Measurements from ENCODE around the gene MVK.

Gene MVK

GRCh38 chr12:109573029-109573913 is at the start of gene MVK, which contains the start of gene MMAB:
MVK (plus strand) TSS chr12:109573794; CDS start chr12:109574823, 1,029 bp downstream.
MMAB (minus strand) TSS chr12:109573504; CDS start chr12:109573480, 24 bp downstream.
- DNase-seq (ENCODE audit: low read depth in 2 of 2), result peak; percentile 93 to 98

DNA sequence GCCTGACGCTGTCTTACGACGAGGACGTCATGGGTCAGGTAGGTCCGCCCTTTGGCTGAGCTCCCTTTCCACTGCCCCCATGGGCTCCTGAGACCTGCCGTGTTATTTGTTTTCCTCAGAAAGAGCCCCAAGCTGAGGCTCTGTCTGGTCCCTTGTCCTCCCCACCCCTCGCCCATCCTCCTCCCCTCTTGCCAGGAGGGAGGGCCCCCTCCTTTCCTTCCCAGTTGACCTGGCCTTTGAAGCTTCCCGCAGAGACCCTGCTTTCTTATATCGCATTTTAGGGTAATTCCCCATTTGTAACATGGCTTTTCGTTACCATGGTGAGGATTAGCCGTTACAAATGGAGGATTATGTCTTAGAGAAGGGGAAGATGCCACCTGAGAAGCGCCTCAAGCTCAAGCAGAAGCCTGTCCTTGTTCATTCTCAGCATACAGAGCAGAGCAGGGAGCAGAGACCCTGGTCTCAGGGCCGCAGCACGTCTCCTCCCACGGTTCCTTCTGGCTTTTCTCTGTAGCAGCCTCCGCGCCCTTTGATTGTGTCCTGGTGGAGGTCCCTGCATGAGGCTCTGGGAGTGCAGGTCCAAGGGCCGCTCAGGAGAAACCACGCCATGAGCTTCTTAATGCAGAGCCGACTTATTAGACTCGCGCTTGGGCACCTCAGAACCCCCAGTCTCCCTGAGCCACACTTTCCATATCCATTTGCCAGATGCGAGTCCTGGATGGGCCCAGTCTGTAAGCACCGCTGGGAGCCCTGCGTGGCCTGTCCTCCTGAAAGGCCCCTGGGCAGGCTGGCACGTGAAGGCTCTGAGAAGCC is 48.9 kb upstream of the MVK start:
- DNase-seq (ENCODE audit: low read depth in 2 of 2), result no peak

DNA sequence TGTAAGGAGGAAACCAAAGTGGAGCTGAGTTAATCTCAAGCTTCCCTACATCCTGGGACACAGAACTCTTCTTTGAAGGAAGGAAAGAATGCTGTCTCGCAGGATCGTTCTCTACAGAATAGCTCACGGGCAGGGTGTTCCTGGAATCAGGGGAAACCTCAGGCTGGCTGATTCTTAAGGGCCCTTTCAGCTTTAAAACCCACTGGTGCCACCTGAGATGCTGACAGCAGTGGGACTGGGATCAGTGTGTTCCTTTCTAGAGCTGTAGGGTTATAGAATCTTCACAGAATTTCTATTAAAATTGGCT is 48.4 kb upstream of the MVK start:
- no peak for DNase-seq (ENCODE audit: low read depth in 2 of 2)

GRCh38 chr12:109527489-109528123 is 46.0 kb upstream of the MVK start:
- no peak for DNase-seq (ENCODE audit: low read depth in 2 of 2)

- DNase-seq (ENCODE audit: low read depth in 2 of 2), result no peak
Measured at GRCh38 chr12:109529691-109530640, 43.6 kb upstream of the MVK start.

GRCh38 chr12:109531411-109531810 is 42.2 kb upstream of the MVK start:
- DNase-seq (ENCODE audit: low read depth in 2 of 2), result no peak

DNA sequence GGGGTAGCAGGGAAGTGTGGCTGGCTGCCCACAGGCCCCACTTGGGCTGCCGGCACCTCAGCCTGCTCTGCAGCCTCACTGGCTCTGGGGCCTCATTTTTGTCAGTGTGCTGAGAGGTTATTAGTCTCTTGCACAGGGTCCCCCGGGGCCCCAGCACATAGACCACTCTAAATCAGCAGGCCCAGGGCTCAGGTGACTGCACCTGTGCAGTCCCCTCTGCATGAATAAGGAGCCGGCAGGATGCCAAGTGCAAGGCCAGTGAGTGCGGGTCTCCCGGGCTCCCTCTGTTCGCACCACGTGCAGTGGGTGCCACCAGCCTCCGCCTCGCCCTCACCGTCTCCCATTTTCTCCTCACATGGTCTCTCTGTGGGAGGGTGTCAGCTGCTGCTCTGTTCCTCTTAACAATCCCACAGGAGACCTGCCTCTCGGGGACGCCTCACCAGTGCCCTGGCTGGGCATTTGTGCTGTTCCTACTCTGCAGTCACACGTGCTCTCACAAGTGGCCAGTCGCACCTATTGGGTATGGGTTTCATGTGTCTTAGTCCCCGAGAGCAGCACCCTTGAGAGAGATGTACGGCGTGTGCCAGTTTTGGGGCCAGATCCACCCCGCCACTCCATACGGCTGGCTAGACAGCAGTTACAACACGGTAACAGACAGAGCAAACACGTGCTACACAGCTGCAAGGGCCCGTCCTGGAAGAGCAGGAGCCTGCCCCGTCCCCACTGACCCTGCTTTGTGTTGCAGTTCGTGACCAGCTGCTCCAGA is 40.7 kb upstream of the MVK start:
- no peak for DNase-seq (ENCODE audit: low read depth in 2 of 2)

GRCh38 chr12:109533487-109533740 is 40.2 kb upstream of the MVK start:
- DNase-seq (ENCODE audit: low read depth in 2 of 2), result no peak

DNA sequence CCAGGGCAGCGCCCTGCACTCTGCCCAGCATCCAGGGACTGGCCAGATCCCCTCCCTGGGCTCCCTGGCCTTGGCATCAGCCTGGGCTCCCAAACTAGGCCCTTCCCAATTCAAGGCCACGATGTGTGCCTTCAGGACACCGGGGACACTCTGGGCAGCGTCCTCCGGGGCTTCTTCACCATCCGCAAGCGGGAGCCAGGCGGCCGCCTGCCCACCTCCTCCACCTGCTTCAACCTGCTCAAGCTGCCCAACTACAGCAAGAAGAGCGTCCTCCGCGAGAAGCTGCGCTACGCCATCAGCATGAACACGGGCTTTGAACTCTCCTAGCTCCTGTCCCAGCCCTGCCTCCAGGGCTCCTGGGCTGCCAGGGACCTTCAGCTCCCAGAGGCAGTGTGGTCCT is 39.1 kb upstream of the MVK start:
- no peak for DNase-seq (ENCODE audit: low read depth in 2 of 2)

DNA sequence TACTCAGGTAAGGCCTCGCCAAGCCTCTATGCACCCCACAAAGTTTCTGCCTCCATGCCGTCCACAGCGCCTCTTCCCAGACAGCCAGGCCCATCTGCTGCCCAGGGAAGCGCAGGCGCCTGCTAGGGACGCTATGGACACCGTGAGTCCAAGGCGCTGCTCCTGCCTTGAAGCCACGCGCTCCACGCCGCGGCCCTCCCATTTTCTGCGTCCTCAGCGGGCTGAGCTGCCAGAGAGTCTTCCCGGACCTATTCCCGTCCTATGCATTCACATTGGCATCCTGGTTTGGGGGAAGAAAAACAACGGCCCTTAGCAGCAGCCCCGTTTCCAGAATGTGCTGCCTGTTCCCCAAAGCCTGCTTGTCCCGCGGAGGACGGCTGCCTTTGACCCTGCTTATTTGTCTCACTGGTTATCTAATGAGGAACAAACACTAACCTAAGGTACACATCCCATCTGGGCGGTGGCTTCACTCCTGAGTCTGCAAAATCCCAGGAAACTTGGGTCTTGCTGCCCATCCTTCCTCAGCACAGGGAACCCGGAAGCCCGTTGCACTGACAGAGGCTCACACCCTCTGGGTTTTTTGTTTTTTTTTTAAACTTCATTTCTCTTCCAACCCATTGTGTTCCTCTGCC is 38.2 kb upstream of the MVK start:
- DNase-seq (ENCODE audit: low read depth in 2 of 2), result no peak

DNA sequence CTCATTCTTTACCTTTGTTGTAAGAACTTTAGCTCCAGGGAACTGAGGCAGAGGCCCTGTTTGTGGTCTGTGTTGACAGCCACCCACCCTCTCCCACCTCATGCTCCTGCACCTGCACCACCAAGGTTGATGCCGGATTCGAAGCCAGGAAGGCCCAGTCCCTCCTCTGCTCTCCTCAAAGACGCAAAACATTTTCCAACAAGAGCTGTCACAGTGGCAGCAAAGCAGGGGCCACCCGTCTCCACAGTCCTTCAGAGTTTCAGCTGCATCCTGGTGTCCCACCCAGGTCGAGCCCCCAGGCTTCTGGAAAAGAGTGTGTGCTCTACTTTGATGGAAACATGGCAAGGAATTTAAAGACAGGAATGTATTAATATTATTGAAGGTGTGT is 37.7 kb upstream of the MVK start:
- no peak for DNase-seq (ENCODE audit: low read depth in 2 of 2)

GRCh38 chr12:109537136-109537535 is 36.5 kb upstream of the MVK start:
- DNase-seq (ENCODE audit: low read depth in 2 of 2), result no peak

DNA sequence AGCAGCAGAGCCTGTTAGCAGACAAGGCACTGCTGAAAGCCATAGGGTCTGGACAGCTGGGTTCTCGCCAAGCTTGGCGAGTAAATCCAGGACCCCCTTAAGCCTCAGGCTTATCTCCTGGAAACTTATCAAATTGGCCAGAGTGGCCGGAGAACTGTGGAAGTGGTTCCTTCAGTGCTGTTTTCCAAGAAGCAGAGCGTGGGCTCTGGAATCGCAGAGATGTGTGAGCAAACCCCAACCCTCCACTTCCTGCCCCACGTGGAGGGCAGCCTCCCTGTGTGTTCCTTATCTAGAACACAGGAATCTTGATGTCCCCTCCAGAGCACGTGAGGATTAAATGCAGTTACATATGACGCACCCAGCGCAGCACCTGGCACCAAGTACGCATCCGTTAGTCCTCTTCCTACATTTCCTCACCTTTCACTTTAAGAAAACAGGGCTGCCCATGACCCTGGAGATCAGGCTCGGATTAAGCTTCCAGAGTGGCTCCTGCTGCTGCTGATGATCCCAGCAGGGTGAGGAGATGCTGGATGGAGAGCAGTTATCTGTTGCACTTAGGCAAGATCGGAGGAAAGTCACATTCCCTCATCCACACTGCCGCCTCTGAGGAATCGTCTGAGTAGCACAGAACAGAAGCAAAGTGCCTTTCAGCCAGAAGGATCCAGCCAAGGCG is 35.3 kb upstream of the MVK start:
- DNase-seq (ENCODE audit: low read depth in 2 of 2), result no peak

DNA sequence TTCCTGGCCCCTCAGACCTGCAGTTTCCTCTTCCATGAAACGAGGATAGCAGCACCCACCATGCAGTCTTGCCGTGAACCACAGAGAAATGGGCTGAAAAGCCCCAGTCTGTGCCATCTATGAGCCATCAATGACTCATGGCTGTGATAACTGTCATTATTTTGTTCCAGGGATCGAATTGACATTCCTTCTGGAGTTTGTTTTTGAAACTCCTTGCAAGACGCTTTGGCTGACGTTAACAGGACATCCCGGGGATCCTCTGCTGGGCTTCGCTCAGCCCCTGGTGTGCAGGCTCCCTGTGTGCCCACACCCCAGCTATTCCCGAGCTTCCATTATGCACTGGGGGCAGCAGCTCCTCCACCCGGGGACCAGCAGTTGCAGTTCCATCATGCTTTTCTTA is 34.1 kb upstream of the MVK start:
- no peak for DNase-seq (ENCODE audit: low read depth in 2 of 2)

DNA sequence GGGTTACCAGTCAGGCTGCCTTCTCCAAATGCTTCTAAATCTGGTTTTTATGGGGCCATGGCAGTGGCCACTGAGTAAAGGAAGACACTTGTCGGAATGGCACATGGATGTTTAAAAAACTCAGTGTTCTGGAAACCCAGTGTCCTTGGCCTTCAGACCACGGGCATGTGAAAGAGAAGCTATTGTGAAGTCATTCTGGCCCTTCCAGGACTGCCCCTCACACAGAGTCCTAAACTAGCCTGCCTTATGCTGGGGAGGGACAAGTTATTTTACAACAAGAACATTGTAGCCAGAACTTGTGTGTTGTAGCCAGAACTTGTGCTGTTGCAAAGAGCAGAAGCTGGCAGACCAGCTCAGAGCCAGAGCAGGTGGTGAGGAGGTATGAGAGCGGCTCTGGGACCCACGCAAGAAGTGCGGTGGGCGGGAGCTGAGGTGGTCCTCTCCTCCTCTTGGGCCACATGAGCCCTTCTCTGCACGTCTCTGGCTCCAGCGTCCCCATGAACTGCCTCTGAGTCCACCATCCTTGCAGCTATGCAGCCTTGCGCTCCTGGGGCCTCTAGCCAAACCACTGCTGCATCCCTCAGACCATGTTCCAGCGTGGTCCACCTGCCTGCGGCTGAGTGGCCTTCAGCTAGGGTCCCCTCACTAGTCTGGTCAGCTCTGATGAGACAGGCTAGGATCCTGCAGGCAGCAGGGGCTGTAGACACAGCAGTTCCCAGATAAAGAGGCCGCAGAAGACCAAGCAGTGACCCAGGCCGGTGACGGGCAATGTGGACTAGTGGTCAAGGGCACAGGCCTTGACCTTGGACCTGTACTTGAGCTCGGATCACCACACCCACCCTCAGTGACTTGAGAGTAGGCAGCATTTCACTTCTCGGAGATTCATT is 32.8 kb upstream of the MVK start:
- DNase-seq (ENCODE audit: low read depth in 2 of 2), result no peak

- no peak for DNase-seq (ENCODE audit: low read depth in 2 of 2)
Measured at GRCh38 chr12:109541413-109541726, 32.2 kb upstream of the MVK start.

DNA sequence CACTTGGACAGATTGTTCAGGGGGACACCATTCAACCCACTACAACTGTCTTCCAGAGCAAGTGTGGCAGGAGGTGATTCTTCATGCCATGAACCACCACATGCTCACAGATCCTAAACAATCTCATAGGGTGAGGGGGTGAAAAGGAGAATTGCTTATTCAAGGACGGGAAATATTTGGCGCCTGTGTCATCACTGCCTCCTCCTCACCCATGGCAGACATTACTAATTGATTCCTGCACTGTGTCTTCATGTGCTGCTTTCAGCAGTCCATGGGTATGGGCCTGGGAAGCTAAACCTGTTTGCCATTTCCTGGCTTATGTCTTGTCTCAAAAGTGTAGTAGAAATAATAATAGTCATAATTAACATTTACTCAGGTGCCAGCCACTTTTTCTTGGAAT is 31.6 kb upstream of the MVK start:
- DNase-seq (ENCODE audit: low read depth in 2 of 2), result no peak

DNA sequence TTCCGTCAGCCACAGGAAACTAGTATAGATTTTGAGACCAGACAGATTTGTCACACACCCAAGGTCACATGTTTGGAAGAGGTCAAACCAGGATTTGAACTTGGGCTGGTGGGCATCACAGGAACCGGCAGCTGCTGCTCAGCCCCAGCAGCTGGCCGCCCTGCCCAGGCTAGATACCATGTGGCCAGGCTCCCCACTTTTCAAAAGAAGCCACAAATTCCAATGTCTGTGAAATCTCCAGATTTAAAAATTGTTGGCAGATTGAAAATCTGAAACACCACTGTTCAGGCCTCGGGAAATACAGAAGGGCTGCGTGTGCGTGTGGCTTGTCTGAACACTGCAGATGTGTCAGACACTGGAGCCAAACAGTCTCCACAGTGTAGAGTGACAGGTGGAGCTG is 30.7 kb upstream of the MVK start:
- DNase-seq (ENCODE audit: low read depth in 2 of 2), result no peak

DNA sequence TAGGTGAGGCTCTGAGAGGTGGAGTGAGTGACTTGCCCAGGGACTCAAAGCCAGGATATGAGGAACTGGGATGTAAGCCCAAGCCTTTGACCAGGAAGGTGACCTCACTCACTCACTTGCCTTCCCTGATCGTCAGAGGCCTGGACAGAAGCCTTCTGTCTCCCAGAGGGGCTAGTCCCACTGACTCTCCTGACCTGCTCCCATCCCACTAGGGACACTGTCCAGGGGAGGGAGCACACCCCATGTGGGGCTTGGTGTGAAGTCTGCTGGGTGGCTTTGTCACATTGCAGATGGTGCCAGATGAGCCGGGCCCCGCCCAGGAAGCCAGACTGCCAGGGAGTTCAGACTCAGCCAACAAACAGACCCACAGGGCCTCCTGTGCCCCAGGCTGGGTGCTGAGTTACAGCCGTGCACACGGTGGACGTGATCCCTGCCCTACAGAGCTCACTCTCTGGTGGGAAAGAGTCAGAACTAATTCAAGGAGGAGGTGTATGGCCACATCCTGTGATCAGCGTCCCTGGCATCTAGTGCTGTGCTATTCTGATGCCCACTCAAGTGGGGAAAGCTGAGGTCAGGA is 28.6 kb upstream of the MVK start:
- no peak for DNase-seq (ENCODE audit: low read depth in 2 of 2)
